DOHH2 (cell line): ENCODE measurements around the gene ZNF536.

Experiments used
- H3F3A ChIP-seq: fragments of 200-600 bp; sonication (generic), shearing (Covaris generic); 2 replicates; pipeline ENCODE4 v1.6.0; 2016; ENCODE audit warnings: antibody characterized with exemption, mild to moderate bottlenecking; ENCODE audit not compliant: control insufficient read depth, insufficient read depth
- H3K27ac ChIP-seq: fragments of 200-600 bp; sonication (generic); 2 replicates; pipeline ENCODE4 v1.5.1; 2014; ENCODE audit warnings: low read depth, mild to moderate bottlenecking, low read length, moderate library complexity
- H3K27me3 ChIP-seq: fragments of 200-600 bp; sonication (generic); 2 replicates; pipeline ENCODE4 v1.6.1; 2014; ENCODE audit warnings: mild to moderate bottlenecking, low read length, mixed read lengths; ENCODE audit not compliant: control insufficient read depth
- H3K36me3 ChIP-seq: fragments of 200-600 bp; sonication (generic); 2 replicates; pipeline ENCODE4 v1.6.1; 2014; ENCODE audit warnings: mild to moderate bottlenecking, low read length, moderate library complexity, mixed read lengths; ENCODE audit not compliant: control insufficient read depth
- H3K4me1 ChIP-seq: fragments of 200-600 bp; sonication (generic); 2 replicates; pipeline ENCODE4 v1.6.1; 2014; ENCODE audit warnings: mild to moderate bottlenecking, low read length, mixed read lengths; ENCODE audit not compliant: control insufficient read depth
- H3K4me2 ChIP-seq: fragments of 200-600 bp; sonication (generic); 2 replicates; pipeline ENCODE4 v1.6.0; 2014; ENCODE audit warnings: mild to moderate bottlenecking, low read length, moderate library complexity
- H3K4me3 ChIP-seq: fragments of 200-600 bp; sonication (generic); 2 replicates; pipeline ENCODE4 v1.5.1; 2014; ENCODE audit warnings: mild to moderate bottlenecking, low read length, mixed read lengths
- H3K79me2 ChIP-seq: fragments of 200-600 bp; sonication (generic); 2 replicates; pipeline ENCODE4 v1.6.1; 2014; ENCODE audit warnings: mild to moderate bottlenecking, low read length, mixed read lengths; ENCODE audit not compliant: control insufficient read depth
- H3K9me2 ChIP-seq: fragments of 200-600 bp; sonication (generic); replicated peaks from 2 replicates; pipeline ENCODE4 v1.6.1; 2014; ENCODE audit warnings: mild to moderate bottlenecking, low read length, mixed read lengths; ENCODE audit not compliant: control insufficient read depth
- H3K9me3 ChIP-seq: fragments of 200-600 bp; sonication (generic); 2 replicates; pipeline ENCODE4 v1.6.1; 2014; ENCODE audit warnings: antibody characterized with exemption, low read length, mixed read lengths; ENCODE audit not compliant: control insufficient read depth, insufficient read depth
- H4K20me1 ChIP-seq: fragments of 200-600 bp; sonication (generic); 2 replicates; pipeline ENCODE4 v1.6.0; 2014; ENCODE audit warnings: low read depth, mild to moderate bottlenecking, antibody characterized with exemption, low read length, moderate library complexity; ENCODE audit not compliant: control insufficient read depth, insufficient read depth
- CTCF ChIP-seq: fragments of 200-600 bp; sonication (generic); IDR thresholded peaks from one replicate; pipeline ENCODE4 v1.5.1; 2014; ENCODE audit warnings: antibody characterized with exemption, mild to moderate bottlenecking, low read depth, low read length; ENCODE audit not compliant: poor library complexity, severe bottlenecking
- EZH2phosphoT487 ChIP-seq: fragments of 200-600 bp; sonication (generic); IDR thresholded peaks from 2 replicates; pipeline ENCODE4 v1.6.1; 2017; ENCODE audit warnings: borderline replicate concordance, mild to moderate bottlenecking, antibody characterized with exemption, low read length, moderate library complexity, mixed read lengths

ZNF536 gene

DNA sequence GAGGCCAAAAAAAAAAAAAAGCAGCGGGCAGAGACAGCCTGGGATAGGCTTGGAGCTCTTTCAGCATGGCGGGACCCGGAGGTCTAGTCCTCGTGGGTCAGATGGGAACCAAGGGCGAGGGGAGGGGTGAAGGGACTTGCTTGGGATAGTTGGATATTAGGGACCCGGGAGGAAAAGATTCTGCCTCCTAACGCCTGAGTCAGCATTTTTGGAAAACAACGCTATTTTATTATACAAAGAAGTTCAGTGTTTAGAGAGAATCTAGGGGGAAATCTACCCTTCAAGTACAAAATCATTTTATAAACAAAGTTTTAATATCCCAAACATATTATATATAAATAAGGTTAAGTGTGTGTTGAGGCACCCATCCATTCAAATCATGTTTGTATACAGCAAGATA lies 156.7 kb downstream of the ZNF536 start:
- H3K79me2 ChIP-seq, result no peaks in the 10 kb centered on the region
- no peaks in the 10 kb centered on the region for H3K9me2 ChIP-seq
- H3F3A ChIP-seq, result no peaks in the 10 kb centered on the region
- H4K20me1 ChIP-seq, result no peaks in the 10 kb centered on the region
- no peaks in the 10 kb centered on the region for H3K36me3 ChIP-seq
- H3K4me2 ChIP-seq, result no peak overlapping the region
- no peak overlapping the region for H3K27ac ChIP-seq
- no peaks in the 10 kb centered on the region for H3K4me1 ChIP-seq
- no peaks in the 10 kb centered on the region for H3K9me3 ChIP-seq
- no peak for TF ChIP-seq EZH2phosphoT487
- no peak for TF ChIP-seq CTCF
- no peak overlapping the region for H3K4me3 ChIP-seq
- no peaks in the 10 kb centered on the region for H3K27me3 ChIP-seq

DNA sequence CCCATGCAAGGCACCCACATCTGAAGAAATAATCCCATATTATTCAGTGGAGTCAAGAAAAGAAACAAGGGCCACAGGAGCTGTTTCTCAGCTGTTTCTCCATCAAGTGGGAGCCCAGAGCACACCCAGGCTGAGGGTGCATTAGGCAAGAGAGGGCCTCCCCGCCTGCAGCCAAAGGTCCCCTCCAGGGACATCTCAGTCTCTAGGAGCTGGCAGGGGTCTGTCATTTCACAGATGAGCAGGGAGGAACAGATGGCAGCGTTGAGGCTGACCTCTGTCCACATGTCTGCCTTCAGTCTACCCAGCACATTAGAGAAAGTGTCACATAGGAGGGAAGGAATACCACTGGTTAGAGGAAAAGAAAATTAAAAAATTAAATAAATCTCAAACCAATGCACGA lies 157.7 kb downstream of the ZNF536 start:
- H3K27me3 ChIP-seq, result no peaks in the 10 kb centered on the region
- no peaks in the 10 kb centered on the region for H3K79me2 ChIP-seq
- H3K9me2 ChIP-seq, result no peaks in the 10 kb centered on the region
- TF ChIP-seq CTCF, result no peak
- TF ChIP-seq EZH2phosphoT487, result no peak
- H4K20me1 ChIP-seq, result no peaks in the 10 kb centered on the region
- no peaks in the 10 kb centered on the region for H3K4me1 ChIP-seq
- no peaks in the 10 kb centered on the region for H3F3A ChIP-seq
- no peak overlapping the region for H3K4me3 ChIP-seq
- H3K27ac ChIP-seq, result no peak overlapping the region
- H3K36me3 ChIP-seq, result no peaks in the 10 kb centered on the region
- no peak overlapping the region for H3K4me2 ChIP-seq
- no peaks in the 10 kb centered on the region for H3K9me3 ChIP-seq

- Histone ChIP-seq H3K4me2 (no peak overlapping the region), H3K36me3 (no peaks in the 10 kb centered on the region), H3K4me1 (no peaks in the 10 kb centered on the region), H3F3A (no peaks in the 10 kb centered on the region), H3K9me3 (no peaks in the 10 kb centered on the region), H3K4me3 (no peak overlapping the region), H4K20me1 (no peaks in the 10 kb centered on the region), H3K27me3 (no peaks in the 10 kb centered on the region), H3K27ac (no peak overlapping the region), H3K79me2 (no peaks in the 10 kb centered on the region), H3K9me2 (no peaks in the 10 kb centered on the region)
- TF ChIP-seq EZH2phosphoT487 (no peak), CTCF (no peak)
These were observed 158.6 kb downstream of the ZNF536 start for GRCh38 chr19:30530751-30531150.

- Histone ChIP-seq H3K36me3 (no peaks in the 10 kb centered on the region), H3K4me1 (no peaks in the 10 kb centered on the region), H4K20me1 (no peaks in the 10 kb centered on the region), H3K9me3 (no peaks in the 10 kb centered on the region), H3K79me2 (no peaks in the 10 kb centered on the region), H3F3A (no peaks in the 10 kb centered on the region), H3K4me3 (no peak overlapping the region), H3K27me3 (no peaks in the 10 kb centered on the region), H3K27ac (no peak overlapping the region), H3K4me2 (no peak overlapping the region), H3K9me2 (no peaks in the 10 kb centered on the region)
- TF ChIP-seq EZH2phosphoT487 (no peak), CTCF (no peak)
These were observed 162.8 kb downstream of the ZNF536 start for GRCh38 chr19:30535011-30535410.
